GM19397 (cell line): ENCODE data around the gene UST.
"Not testable (repeated sequence)": the region's sequence is repeated elsewhere in the genome, so short reads cannot be mapped to it uniquely, and the experiment has no call there.

Source experiments
- ATAC-seq: cut with Tn5 transposase; IDR thresholded peaks from one replicate; pipeline ENCODE4 v1.9.1; 2021; ENCODE audit warnings: mild to moderate bottlenecking, moderate library complexity; ENCODE audit not compliant: unreplicated experiment

Gene UST

DNA sequence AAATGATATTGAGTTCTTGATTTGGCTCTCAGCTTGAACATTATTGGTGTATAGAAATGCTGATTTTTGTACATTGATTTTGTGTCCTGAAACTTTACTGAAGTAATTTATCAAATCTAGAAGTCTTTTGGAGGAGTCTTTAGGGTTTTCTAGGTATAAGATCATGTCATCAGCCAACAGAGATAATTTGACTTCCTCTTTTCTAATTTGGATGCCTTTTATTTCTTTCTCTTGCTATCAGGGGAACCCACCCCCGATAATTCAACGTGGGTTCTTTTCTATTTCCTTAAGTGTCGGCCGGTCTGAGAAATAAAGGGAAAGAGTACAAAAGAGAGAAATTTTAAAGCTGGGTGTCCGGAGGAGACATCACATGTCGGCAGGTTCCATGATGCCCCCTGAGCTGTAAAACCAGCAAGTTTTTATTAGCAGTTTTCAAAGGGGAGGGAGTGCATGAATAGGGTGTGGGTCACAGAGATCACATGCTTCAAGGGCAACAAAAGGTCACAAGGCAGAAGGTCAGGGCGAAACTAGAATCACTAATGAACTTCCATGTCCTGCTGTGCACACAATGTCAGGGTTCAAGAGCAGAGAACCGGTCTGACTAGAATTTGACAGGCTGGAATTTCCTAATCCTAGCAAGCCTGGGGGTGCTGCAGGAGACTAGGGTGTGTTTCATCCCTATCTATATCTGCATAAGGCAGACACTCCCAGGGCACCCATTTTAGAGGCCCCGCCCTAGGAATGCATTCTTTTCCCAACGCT, 17.6 kb downstream of the UST start:
- ATAC-seq: not testable (repeated sequence)

- no peak for ATAC-seq
These were observed 19.3 kb downstream of the UST start for GRCh38 chr6:148765898-148766808.

GRCh38 chr6:148768646-148769270, 21.9 kb downstream of the UST start:
- ATAC-seq: no peak

DNA sequence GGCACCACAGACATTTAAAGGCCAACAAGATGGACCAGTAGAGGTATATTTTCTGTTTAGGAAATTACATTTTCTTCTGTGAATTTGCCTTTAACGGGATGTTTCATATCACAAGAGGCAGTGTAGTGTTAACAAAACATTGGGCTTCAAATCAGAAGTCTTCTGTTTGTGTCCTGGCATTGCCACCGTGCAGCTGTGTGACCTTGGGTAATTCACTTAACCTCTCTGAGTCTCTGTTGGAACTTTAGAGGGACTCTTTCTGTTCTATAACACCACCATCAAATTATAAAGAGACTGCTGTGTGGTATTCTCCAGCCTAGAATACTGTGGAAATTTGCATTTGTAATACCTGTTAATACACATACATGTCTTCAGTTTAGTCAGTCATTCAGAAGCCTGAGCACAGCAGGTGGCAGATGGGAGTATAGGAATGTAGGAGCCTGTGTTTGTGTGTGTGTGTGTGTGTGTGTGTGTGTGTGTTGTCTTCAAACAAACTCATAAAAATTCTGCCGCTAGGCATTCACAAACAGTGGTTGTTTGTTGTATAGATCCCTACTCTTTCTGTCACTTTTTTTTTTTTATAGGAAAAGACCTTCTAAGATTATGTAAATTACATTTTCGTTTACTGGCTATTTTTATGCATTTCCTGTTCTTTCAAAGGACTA, 22.6 kb downstream of the UST start:
- ATAC-seq: no peak

- no peak for ATAC-seq
These were observed 23.8 kb downstream of the UST start for GRCh38 chr6:148770408-148771211.

- no peak for ATAC-seq
These were observed 24.4 kb downstream of the UST start for GRCh38 chr6:148771212-148771601.

DNA sequence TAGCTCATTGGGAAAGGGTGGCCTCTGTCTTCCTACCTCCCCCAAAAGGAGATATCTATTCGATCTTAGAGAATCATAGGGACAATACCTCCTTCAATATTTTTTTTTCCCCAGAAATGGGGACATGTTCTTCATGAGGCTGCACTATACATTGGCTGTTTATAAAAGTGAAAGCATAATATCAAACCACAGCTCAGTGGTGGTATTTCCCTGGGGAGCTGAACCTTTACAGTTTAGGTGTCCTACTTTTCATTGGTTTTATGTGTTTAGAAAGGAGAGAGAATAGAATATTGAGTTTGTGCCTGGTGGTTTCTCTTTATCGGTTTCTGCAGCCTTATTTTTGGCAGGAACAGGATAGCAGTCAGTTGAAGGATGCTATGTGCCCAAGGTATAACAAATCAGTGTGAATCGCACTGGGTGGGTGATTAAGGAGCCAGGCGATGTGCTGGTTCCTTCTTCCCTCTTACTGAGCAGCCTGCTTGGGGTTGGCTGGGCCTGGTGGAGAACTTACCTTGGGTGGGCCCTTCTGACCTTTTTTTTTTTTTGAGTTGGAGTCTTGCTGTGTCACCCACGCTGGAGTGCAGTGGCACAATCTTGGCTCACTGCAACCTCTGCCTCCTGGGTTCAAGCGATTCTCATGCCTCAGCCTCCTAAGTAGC, 25.2 kb downstream of the UST start:
- no peak for ATAC-seq

- no peak for ATAC-seq
These were observed 28.3 kb downstream of the UST start for GRCh38 chr6:148775161-148775560.

DNA sequence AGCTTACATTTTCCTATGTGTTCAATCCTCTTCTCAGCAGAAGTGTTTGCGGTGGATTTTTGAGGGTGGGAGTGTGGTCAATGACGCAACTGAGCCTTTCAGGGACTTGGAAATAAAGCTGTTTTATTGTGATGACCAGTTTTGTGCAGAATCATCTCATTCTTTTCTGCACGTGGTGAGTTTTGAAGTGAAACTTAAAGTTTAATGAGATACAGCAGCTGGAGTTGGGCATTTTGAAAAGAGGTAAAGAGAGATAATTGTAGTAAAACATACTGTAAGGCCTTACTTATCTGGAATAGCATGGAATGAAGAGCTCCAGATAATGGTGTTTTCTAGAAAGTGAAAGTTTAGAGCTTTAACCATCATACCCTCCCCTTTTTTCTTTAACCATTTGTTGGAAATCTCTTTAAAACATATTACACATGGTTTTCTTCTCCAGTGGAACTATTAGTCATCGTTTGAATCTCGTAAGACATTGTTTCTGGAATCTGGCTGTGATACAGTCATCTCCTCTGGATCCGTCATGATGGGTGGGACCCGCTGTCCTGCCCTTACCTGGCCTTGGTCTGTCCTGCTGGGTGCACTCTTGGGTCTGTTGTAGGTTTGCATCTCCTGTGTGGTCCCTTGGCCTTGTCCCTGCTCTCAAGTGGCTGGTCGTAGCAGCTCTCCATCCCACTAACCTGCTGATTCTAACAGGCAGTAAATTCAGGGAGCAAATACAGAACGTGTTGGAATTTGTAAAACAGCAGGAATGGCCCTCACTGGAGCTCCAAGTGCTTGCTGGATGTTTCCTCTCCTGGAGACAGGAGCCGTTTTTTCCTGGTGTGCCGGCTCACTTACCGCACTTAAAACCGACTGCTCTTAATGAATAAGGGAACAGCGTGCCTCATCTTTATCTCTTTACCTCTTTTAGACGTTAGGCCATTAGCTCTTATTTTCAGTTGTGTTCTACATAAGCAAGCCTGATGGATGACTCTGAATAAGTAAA, 29.8 kb downstream of the UST start:
- no peak for ATAC-seq

DNA sequence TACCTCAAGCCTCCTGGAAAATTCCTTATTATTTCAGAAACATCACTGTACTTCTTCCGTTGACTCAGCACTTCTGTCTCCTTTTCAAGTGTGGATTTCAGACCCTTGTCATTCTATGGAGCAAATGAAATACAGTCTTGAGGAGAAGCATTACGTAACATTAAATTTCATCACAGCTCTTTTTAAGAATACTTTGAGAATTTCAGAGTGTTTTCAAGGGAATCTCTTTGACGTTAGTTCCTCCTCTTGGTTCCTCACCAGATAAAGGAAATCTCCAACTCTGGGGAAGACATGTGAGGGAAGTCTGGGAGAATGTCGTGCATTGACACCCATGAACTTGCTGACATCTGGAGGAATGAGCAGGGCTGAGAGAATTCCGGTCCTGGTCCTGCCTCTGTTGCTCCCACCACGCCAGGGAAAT, 32.3 kb downstream of the UST start:
- no peak for ATAC-seq

GRCh38 chr6:148780423-148780822, 33.6 kb downstream of the UST start:
- ATAC-seq: not testable (repeated sequence)

DNA sequence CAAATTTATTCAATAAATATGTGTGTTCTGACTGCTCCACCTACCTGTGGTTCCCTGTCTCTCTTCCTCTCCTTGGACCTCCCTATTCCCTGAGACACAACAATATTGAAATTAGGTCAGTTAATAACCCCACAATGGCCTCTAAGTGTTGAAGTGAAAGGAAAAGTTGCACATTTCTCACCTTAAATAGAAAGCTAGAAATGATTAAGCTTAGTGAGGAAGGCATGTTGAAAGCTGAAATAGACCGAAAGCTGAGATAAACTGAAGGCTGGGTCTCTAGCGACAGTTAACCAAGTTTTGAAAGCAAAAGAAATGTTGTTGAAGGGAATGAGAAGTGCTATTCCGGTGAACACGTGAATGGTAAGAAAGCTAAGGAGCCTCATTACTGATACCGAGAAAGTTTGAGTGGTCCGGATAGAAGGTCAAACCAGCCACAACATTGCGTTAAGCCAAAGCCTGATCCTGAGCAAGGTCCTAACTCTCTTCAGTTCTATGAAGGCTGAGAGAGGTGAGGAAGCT, 34.1 kb downstream of the UST start:
- ATAC-seq: peak; percentile 93

- ATAC-seq: no peak
These were observed 43.1 kb downstream of the UST start for GRCh38 chr6:148789948-148790347.

- ATAC-seq: no peak
These were observed 43.6 kb downstream of the UST start for GRCh38 chr6:148790404-148790803.

DNA sequence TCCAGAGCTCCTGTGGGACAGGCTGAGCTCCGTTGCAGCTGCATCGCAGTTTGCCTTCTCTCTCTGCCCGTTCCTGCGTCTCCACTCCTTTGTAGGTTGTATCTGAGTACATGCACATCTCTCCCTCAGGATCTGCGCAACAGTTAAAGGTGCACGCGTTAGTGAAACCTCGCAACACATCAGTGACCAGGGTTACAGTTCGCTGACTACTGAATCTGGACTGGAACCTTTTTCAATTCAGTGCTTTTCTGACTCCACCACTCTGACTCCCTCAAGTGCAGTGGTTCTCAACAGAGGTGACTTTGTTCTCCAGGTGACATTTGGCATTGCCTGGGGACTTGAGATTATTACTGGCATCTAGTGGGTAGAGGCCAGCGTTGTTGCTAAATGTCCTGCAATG, 44.0 kb downstream of the UST start:
- ATAC-seq: no peak

GRCh38 chr6:148791372-148791771, 44.5 kb downstream of the UST start:
- no peak for ATAC-seq

- no peak for ATAC-seq
These were observed 46.9 kb downstream of the UST start for GRCh38 chr6:148793721-148794120.

GRCh38 chr6:148794797-148795196, 48.0 kb downstream of the UST start:
- no peak for ATAC-seq
